ENCODE results near the gene PDSS1. TPM values are rescaled to one million over a fixed set of nuclear protein-coding genes. Genes with fewer than 3 reads are reported as not detected.

PDSS1 gene
- total and polyA plus RNA-seq, 2 of the 4 experiments (the other 2 are of a cell fraction) = 9.7 to 13.2 TPM

- no peak overlapping the region for H3K56ac ChIP-seq (ENCODE audit: extremely low read depth, insufficient read depth, low read length)
- no peaks in the 10 kb centered on the region for H3K9me3 ChIP-seq (ENCODE audit: control insufficient read depth, insufficient read depth, low read length)
- ATAC-seq (ENCODE audit: low read depth) = no peak
- in situ Hi-C loops (cut with MboI; ENCODE audit: low sequenced_read_pairs) (no loop called here), dilution Hi-C loops (cut with HindIII; ENCODE audit: low sequenced_read_pairs, unreplicated experiment) (no loop called here), intact Hi-C loops (cut with micrococcal nuclease) (no loop called here)
- H2BK5ac ChIP-seq (ENCODE audit: low read depth, low read length, poor library complexity, severe bottlenecking) = no peak overlapping the region
- no peaks in the 10 kb centered on the region for H3K79me1 ChIP-seq (ENCODE audit: low read depth in 1 of 2, low read length in 2 of 2)
- ChIA-PET POLR2A (ENCODE audit: unreplicated experiment) (no interaction called here), CTCF (interaction anchor here (0.8 to 1.3 kb wide), 3 partner anchors 41 to 196 kb away, joined by 3 to 5 read pairs (median 3); no protein-coding TSS in a partner anchor)
- no peak overlapping the region for H2AFZ ChIP-seq (replicated peaks; ENCODE audit: low read length, poor library complexity)
- H3K4me1 ChIP-seq (ENCODE audit: control insufficient read depth, insufficient read depth, low read length) = no peaks in the 10 kb centered on the region
- no peak overlapping the region for H3K9ac ChIP-seq (ENCODE audit: low read depth, low read length)
- no peak overlapping the region for H2BK20ac ChIP-seq (ENCODE audit: low read depth, low read length)
- no peaks in the 10 kb centered on the region for H3K27me3 ChIP-seq (ENCODE audit: control insufficient read depth, insufficient read depth, low read length)
- no peak overlapping the region for H4K91ac ChIP-seq (ENCODE audit: insufficient read depth, low read depth, low read length)
- no peak overlapping the region for H3K27ac ChIP-seq (ENCODE audit: insufficient read depth, low read length)
- no peaks in the 10 kb centered on the region for H4K20me1 ChIP-seq (ENCODE audit: insufficient read depth, low read length)
- no peak overlapping the region for H3K23ac ChIP-seq (ENCODE audit: low read depth, low read length)
- TF ChIP-seq RAD21 (IDR thresholded peaks at IDR 0.05; ENCODE audit: low read length) = no peak
- TF ChIP-seq RFX5 (IDR thresholded peaks at IDR 0.05; ENCODE audit: low read depth, low read length) = no peak
- no peak for TF ChIP-seq MAFK (IDR thresholded peaks at IDR 0.05; ENCODE audit: low read depth, low read length)
- TF ChIP-seq CEBPB (IDR thresholded peaks at IDR 0.05; ENCODE audit: low read depth, low read length) = no peak
- TF ChIP-seq RCOR1 (IDR thresholded peaks at IDR 0.05; ENCODE audit: insufficient replicate concordance, low read length) = no peak
- TF ChIP-seq POLR2A (IDR thresholded peaks at IDR 0.05; ENCODE audit: low read depth, low read length) = no peak
- no peak for TF ChIP-seq USF2 (IDR thresholded peaks at IDR 0.05; ENCODE audit: low read depth, low read length)
- H3K36me3 ChIP-seq (ENCODE audit: control insufficient read depth, insufficient read depth, low read length) = no peaks in the 10 kb centered on the region
- BruUV-seq (replicated peaks) = no TSS peak
- no peaks in the 10 kb centered on the region for H3K9me1 ChIP-seq (ENCODE audit: insufficient read depth, low read length)
- no peak overlapping the region for H3K4me2 ChIP-seq (ENCODE audit: low read depth, low read length)
- no peak overlapping the region for H3K18ac ChIP-seq (ENCODE audit: low read depth, low read length)
- no peak overlapping the region for H3K4ac ChIP-seq (ENCODE audit: low read depth, low read length)
- no peak overlapping the region for H2BK15ac ChIP-seq (ENCODE audit: low read depth, low read length)
- H2AK5ac ChIP-seq (ENCODE audit: low read depth, low read length) = no peak overlapping the region
- H3K4me3 ChIP-seq (ENCODE audit: insufficient read depth, low read depth, low read length) = no peak overlapping the region
- no peak overlapping the region for H2BK120ac ChIP-seq (ENCODE audit: low read depth, low read length)
- no peak overlapping the region for H3K14ac ChIP-seq (replicated peaks; ENCODE audit: low read depth, low read length)
- WGBS, 2 experiments (ENCODE audit: extremely low coverage in 2 of 2, insufficient read length in 1 of 2) = no CpG with 5 or more reads among the region's 3 CpGs
- no peak overlapping the region for H4K8ac ChIP-seq (ENCODE audit: low read depth in 2 of 2, low read length in 2 of 2)
- no peak overlapping the region for H4K5ac ChIP-seq (ENCODE audit: low read depth, low read length)
- DNase-seq = no peak
- H2AK9ac ChIP-seq (replicated peaks; ENCODE audit: low read depth, low read length, poor library complexity) = no peak overlapping the region
Measured at GRCh38 chr10:26685441-26685840, 12.1 kb upstream of the PDSS1 start.
